ENCODE data around the gene TEX101.

Gene TEX101

GRCh38 chr19:43420954-43421353 lies 6.3 kb downstream of the TEX101 start:
- no peak for TF ChIP-seq CTCF (IDR thresholded peaks at IDR 0.05; ENCODE audit: low read depth, low read length, poor library complexity, severe bottlenecking)
- no peak for TF ChIP-seq EZH2phosphoT487 (IDR thresholded peaks at IDR 0.05; ENCODE audit: borderline replicate concordance, low read length)
- Histone ChIP-seq H3K79me2 (ENCODE audit: control insufficient read depth, low read length) (no peaks in the 10 kb centered on the region), H3K36me3 (ENCODE audit: control insufficient read depth, low read length) (no peaks in the 10 kb centered on the region), H3K9me2 (replicated peaks; ENCODE audit: control insufficient read depth, low read length) (no peaks in the 10 kb centered on the region), H3K27me3 (ENCODE audit: control insufficient read depth, low read length) (no peaks in the 10 kb centered on the region), H3K27ac (ENCODE audit: low read depth, low read length) (no peak overlapping the region), H3K4me3 (ENCODE audit: low read length) (no peak overlapping the region), H3F3A (ENCODE audit: control insufficient read depth, insufficient read depth) (no peaks in the 10 kb centered on the region), H3K9me3 (ENCODE audit: control insufficient read depth, insufficient read depth, low read length) (no peaks in the 10 kb centered on the region), H3K4me1 (ENCODE audit: control insufficient read depth, low read length) (no peaks in the 10 kb centered on the region), H3K4me2 (ENCODE audit: low read length) (no peak overlapping the region), H4K20me1 (ENCODE audit: control insufficient read depth, insufficient read depth, low read depth, low read length) (no peaks in the 10 kb centered on the region)

DNA sequence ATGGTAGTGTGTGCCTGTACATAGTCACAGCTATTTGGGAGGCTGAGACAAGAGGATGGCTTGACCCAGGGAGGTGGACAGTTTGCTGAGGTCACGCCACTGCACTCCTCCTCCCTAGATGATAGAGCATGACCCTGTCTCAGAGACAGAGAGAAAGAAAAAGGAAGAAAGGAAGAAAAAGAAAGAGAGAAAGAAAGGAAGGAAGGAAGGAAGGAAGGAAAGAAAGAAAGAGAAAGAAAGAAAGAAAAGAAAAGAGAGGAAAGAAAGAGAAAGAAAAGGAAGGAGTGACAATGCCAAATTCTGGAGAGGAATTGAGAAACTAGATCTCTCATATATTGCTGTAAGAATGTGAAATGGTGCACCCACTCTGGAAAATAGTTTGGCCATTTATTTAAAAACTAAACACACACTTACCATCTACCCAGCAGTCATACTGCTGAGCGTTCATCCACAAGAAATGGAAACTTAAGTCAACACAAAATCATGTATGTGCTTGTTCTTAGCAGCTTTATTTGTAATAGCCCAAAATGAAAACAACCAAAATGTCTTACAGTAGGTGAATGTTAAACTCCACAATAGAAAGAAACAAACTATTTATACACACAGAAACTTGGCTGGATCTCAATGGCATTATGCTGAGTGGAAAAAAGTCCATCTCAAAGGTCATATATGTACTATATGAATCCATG lies 7.5 kb downstream of the TEX101 start:
- Histone ChIP-seq H3K9me3 (ENCODE audit: control insufficient read depth, insufficient read depth, low read length) (no peaks in the 10 kb centered on the region), H3K4me2 (ENCODE audit: low read length) (no peak overlapping the region), H3K9me2 (replicated peaks; ENCODE audit: control insufficient read depth, low read length) (no peaks in the 10 kb centered on the region), H3K4me1 (ENCODE audit: control insufficient read depth, low read length) (no peaks in the 10 kb centered on the region), H3K4me3 (ENCODE audit: low read length) (no peak overlapping the region), H4K20me1 (ENCODE audit: control insufficient read depth, insufficient read depth, low read depth, low read length) (no peaks in the 10 kb centered on the region), H3K27ac (ENCODE audit: low read depth, low read length) (no peak overlapping the region), H3F3A (ENCODE audit: control insufficient read depth, insufficient read depth) (no peaks in the 10 kb centered on the region), H3K27me3 (ENCODE audit: control insufficient read depth, low read length) (no peaks in the 10 kb centered on the region), H3K36me3 (ENCODE audit: control insufficient read depth, low read length) (no peaks in the 10 kb centered on the region), H3K79me2 (ENCODE audit: control insufficient read depth, low read length) (no peaks in the 10 kb centered on the region)
- TF ChIP-seq CTCF (IDR thresholded peaks at IDR 0.05; ENCODE audit: low read depth, low read length, poor library complexity, severe bottlenecking) (no peak), EZH2phosphoT487 (IDR thresholded peaks at IDR 0.05; ENCODE audit: borderline replicate concordance, low read length) (no peak)

DNA sequence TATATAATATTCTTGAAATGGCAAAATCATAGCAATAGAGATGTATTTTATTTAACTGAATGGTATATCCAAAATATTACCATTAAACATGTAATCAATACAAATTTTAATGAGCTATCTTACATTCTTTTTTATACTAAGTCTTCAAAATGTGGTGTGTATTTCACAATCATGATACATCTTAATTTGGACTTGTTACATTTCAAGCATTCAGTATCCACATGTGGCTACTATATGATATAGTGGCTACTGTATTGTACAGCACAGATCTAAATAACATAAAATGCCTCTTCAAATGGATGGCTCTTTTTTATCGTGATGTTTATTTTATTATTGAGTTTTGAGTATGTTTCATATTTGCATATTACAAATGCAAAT lies 8.0 kb downstream of the TEX101 start:
- Histone ChIP-seq H4K20me1 (ENCODE audit: control insufficient read depth, insufficient read depth, low read depth, low read length) (no peaks in the 10 kb centered on the region), H3K9me2 (replicated peaks; ENCODE audit: control insufficient read depth, low read length) (no peaks in the 10 kb centered on the region), H3K4me2 (ENCODE audit: low read length) (no peak overlapping the region), H3F3A (ENCODE audit: control insufficient read depth, insufficient read depth) (no peaks in the 10 kb centered on the region), H3K79me2 (ENCODE audit: control insufficient read depth, low read length) (no peaks in the 10 kb centered on the region), H3K4me3 (ENCODE audit: low read length) (no peak overlapping the region), H3K27me3 (ENCODE audit: control insufficient read depth, low read length) (no peaks in the 10 kb centered on the region), H3K27ac (ENCODE audit: low read depth, low read length) (no peak overlapping the region), H3K9me3 (ENCODE audit: control insufficient read depth, insufficient read depth, low read length) (no peaks in the 10 kb centered on the region), H3K36me3 (ENCODE audit: control insufficient read depth, low read length) (no peaks in the 10 kb centered on the region), H3K4me1 (ENCODE audit: control insufficient read depth, low read length) (no peaks in the 10 kb centered on the region)
- no peak for TF ChIP-seq CTCF (IDR thresholded peaks at IDR 0.05; ENCODE audit: low read depth, low read length, poor library complexity, severe bottlenecking)
- TF ChIP-seq EZH2phosphoT487 (IDR thresholded peaks at IDR 0.05; ENCODE audit: borderline replicate concordance, low read length), result no peak

All from DOHH2 (cell line).